WTC11 (cell line): ENCODE data around the gene PLIN5. TPM values are rescaled to one million over a fixed set of nuclear protein-coding genes. Genes with fewer than 3 reads are reported as not detected.

ENCODE experiments used
- ATAC-seq: fragments of 200-7000 bp; cut with Tn5 transposase; 2 replicates; pipeline ENCODE4 v1.10.0; 2021; ENCODE audit warnings: mild to moderate bottlenecking, moderate library complexity
- CTCF ChIA-PET: fragments of 300-600 bp; sonication (Branson Sonifier 250); formaldehyde crosslinking; loops from one replicate; lab custom pipeline; 2021; ENCODE audit warnings: antibody characterized with exemption; lab: Charles Lee
- POLR2A ChIA-PET: fragments of 350-600 bp; sonication (Branson Sonifier 250); formaldehyde crosslinking; loops from one replicate; lab custom pipeline; 2021; ENCODE audit warnings: antibody characterized with exemption; lab: Charles Lee
- DNase-seq: peaks from one replicate; pipeline ENCODE4 v3.0.0; 2021; ENCODE audit warnings: low spot score
- H3K27ac Mint-ChIP-seq: 2 replicates; pipeline ENCODE4 v1.8.0; 2021; ENCODE audit warnings: mixed read lengths
- H3K27me3 Mint-ChIP-seq: 2 replicates; pipeline ENCODE4 v1.8.0; 2021; ENCODE audit warnings: low read depth, mild to moderate bottlenecking, moderate library complexity, mixed read lengths
- H3K36me3 Mint-ChIP-seq: 2 replicates; pipeline ENCODE4 v1.8.0; 2021; ENCODE audit warnings: mixed read lengths
- H3K4me1 Mint-ChIP-seq: 2 replicates; pipeline ENCODE4 v1.8.0; 2022; ENCODE audit warnings: mixed read lengths
- H3K4me3 Mint-ChIP-seq: 2 replicates; pipeline ENCODE4 v1.8.0; 2021; ENCODE audit warnings: mild to moderate bottlenecking, moderate library complexity, mixed read lengths
- H3K9me3 Mint-ChIP-seq: 2 replicates; pipeline ENCODE4 v1.8.0; 2021; ENCODE audit warnings: mixed read lengths
- CBFB ChIP-seq: sonication (generic); formaldehyde crosslinking; IDR thresholded peaks from 2 replicates; pipeline ENCODE4 v1.8.1; 2022; ENCODE audit warnings: mild to moderate bottlenecking, low read depth, missing genetic modification reagents
- CDX4 ChIP-seq: fragments of 250-450 bp; sonication (Bioruptor Pico); IDR thresholded peaks from 2 replicates; pipeline ENCODE4 v1.9.0; 2021; ENCODE audit warnings: moderate library complexity, mild to moderate bottlenecking, inconsistent platforms, borderline replicate concordance
- CREB1 ChIP-seq: sonication (generic); formaldehyde crosslinking; IDR thresholded peaks from 2 replicates; pipeline ENCODE4 v1.8.0; 2023; ENCODE audit warnings: mild to moderate bottlenecking, missing genetic modification reagents
- CREM ChIP-seq: sonication (generic); formaldehyde crosslinking; IDR thresholded peaks from 2 replicates; pipeline ENCODE4 v1.8.1; 2022; ENCODE audit warnings: mild to moderate bottlenecking, missing genetic modification reagents, moderate library complexity
- EMX1 ChIP-seq: fragments of 250-450 bp; sonication (Bioruptor Pico); IDR thresholded peaks from 2 replicates; pipeline ENCODE4 v1.8.0; 2021; ENCODE audit warnings: mild to moderate bottlenecking
- ETV6 ChIP-seq: sonication (generic); formaldehyde crosslinking; IDR thresholded peaks from 2 replicates; pipeline ENCODE4 v1.8.1; 2022; ENCODE audit warnings: mild to moderate bottlenecking, missing genetic modification reagents
- GABPB1 ChIP-seq: sonication (generic); formaldehyde crosslinking; IDR thresholded peaks from 2 replicates; pipeline ENCODE4 v1.8.1; 2023; ENCODE audit warnings: mild to moderate bottlenecking, missing genetic modification reagents
- GTF2I ChIP-seq: fragments of 250-450 bp; sonication (Bioruptor Pico); conservative IDR thresholded peaks from 2 replicates; pipeline ENCODE4 v1.4.0; 2021; ENCODE audit warnings: mild to moderate bottlenecking
- JUN ChIP-seq: sonication (generic); formaldehyde crosslinking; IDR thresholded peaks from 2 replicates; pipeline ENCODE4 v1.8.0; 2023; ENCODE audit warnings: mild to moderate bottlenecking, missing genetic modification reagents
- PRDM15 ChIP-seq: sonication (generic); formaldehyde crosslinking; IDR thresholded peaks from 2 replicates; pipeline ENCODE4 v1.8.0; 2022; ENCODE audit warnings: missing genetic modification reagents
- PRRX2 ChIP-seq: fragments of 250-450 bp; sonication (Bioruptor Pico); IDR thresholded peaks from 2 replicates; pipeline ENCODE4 v1.8.0; 2021; ENCODE audit warnings: mild to moderate bottlenecking
- SMAD4 ChIP-seq: sonication (generic); formaldehyde crosslinking; IDR thresholded peaks from 2 replicates; pipeline ENCODE4 v1.8.0; 2022; ENCODE audit warnings: mild to moderate bottlenecking, missing genetic modification reagents
- TCF7 ChIP-seq: sonication (generic); formaldehyde crosslinking; IDR thresholded peaks from 2 replicates; pipeline ENCODE4 v1.8.0; 2022; ENCODE audit warnings: mild to moderate bottlenecking, low read depth, missing genetic modification reagents, moderate library complexity
- ZNF121 ChIP-seq: sonication (generic); formaldehyde crosslinking; IDR thresholded peaks from 2 replicates; pipeline ENCODE4 v1.8.0; 2023; ENCODE audit warnings: missing genetic modification reagents
- ZNF263 ChIP-seq: sonication (generic); formaldehyde crosslinking; IDR thresholded peaks from 2 replicates; pipeline ENCODE4 v1.8.1; 2022; ENCODE audit warnings: low read depth, mild to moderate bottlenecking, moderate library complexity, missing genetic modification reagents
- ZNF281 ChIP-seq: sonication (generic); formaldehyde crosslinking; IDR thresholded peaks from 2 replicates; pipeline ENCODE4 v1.8.0; 2023; ENCODE audit warnings: mild to moderate bottlenecking, missing genetic modification reagents
- ZNF423 ChIP-seq: fragments of 250-450 bp; sonication (Bioruptor Pico); IDR thresholded peaks from 2 replicates; pipeline ENCODE4 v2.1.2; 2022; ENCODE audit warnings: mild to moderate bottlenecking, moderate library complexity
- total RNA-seq: library from RNA; stranded (reverse); gene quantifications from 3 replicates; pipeline ENCODE4 v1.2.3, GENCODE V29; 2021
- TF ChIP-seq, protein P1 (sequence below): sonication (generic); formaldehyde crosslinking; conservative IDR thresholded peaks from 2 replicates; pipeline ENCODE4 v1.8.1; 2023; ENCODE audit warnings: mild to moderate bottlenecking, low read depth, missing genetic modification reagents, moderate library complexity
- TF ChIP-seq, protein P2 (sequence below): fragments of 250-450 bp; sonication (Bioruptor Pico); IDR thresholded peaks from 2 replicates; pipeline ENCODE4 v1.9.0; 2021; ENCODE audit warnings: mild to moderate bottlenecking

The PLIN5 gene
- total RNA-seq, 1 experiment from 2014 or later = 3.9 TPM

GRCh38 chr19:4583961-4584669, 49.1 kb upstream of the PLIN5 start (continued):
- TF ChIP-seq CREM (CRISPR knock-in tag) (0 out of 2 replicates have a peak, but pooled peaks have one; percentile 24), CDX4 (CRISPR knock-in tag) (no peak), CBFB (CRISPR knock-in tag) (no peak), GTF2I (CRISPR knock-in tag) (peak; percentile 99), ETV6 (0 out of 2 replicates have a peak, but pooled peaks have one; percentile 38), ZNF263 (CRISPR knock-in tag) (peak; percentile 37; the same call in 1 of the 2 replicates), CREB1 (no peak), TCF7 (CRISPR knock-in tag) (no peak), EMX1 (CRISPR knock-in tag) (0 out of 2 replicates have a peak, but pooled peaks have one; percentile 46), JUN (CRISPR knock-in tag) (no peak), PRRX2 (no peak), ZNF423 (CRISPR knock-in tag) (peak; percentile 48; the same call in 1 of the 2 replicates), SMAD4 (CRISPR knock-in tag) (no peak), GABPB1 (CRISPR knock-in tag) (peak; percentile 30; the same call in 1 of the 2 replicates), ZNF121 (CRISPR knock-in tag) (no peak)
- TF ChIP-seq, protein P1, sequence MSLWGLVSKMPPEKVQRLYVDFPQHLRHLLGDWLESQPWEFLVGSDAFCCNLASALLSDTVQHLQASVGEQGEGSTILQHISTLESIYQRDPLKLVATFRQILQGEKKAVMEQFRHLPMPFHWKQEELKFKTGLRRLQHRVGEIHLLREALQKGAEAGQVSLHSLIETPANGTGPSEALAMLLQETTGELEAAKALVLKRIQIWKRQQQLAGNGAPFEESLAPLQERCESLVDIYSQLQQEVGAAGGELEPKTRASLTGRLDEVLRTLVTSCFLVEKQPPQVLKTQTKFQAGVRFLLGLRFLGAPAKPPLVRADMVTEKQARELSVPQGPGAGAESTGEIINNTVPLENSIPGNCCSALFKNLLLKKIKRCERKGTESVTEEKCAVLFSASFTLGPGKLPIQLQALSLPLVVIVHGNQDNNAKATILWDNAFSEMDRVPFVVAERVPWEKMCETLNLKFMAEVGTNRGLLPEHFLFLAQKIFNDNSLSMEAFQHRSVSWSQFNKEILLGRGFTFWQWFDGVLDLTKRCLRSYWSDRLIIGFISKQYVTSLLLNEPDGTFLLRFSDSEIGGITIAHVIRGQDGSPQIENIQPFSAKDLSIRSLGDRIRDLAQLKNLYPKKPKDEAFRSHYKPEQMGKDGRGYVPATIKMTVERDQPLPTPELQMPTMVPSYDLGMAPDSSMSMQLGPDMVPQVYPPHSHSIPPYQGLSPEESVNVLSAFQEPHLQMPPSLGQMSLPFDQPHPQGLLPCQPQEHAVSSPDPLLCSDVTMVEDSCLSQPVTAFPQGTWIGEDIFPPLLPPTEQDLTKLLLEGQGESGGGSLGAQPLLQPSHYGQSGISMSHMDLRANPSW (CRISPR knock-in tag) = no peak
- TF ChIP-seq, protein P2, sequence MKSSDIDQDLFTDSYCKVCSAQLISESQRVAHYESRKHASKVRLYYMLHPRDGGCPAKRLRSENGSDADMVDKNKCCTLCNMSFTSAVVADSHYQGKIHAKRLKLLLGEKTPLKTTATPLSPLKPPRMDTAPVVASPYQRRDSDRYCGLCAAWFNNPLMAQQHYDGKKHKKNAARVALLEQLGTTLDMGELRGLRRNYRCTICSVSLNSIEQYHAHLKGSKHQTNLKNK (CRISPR knock-in tag) = no peak

DNA sequence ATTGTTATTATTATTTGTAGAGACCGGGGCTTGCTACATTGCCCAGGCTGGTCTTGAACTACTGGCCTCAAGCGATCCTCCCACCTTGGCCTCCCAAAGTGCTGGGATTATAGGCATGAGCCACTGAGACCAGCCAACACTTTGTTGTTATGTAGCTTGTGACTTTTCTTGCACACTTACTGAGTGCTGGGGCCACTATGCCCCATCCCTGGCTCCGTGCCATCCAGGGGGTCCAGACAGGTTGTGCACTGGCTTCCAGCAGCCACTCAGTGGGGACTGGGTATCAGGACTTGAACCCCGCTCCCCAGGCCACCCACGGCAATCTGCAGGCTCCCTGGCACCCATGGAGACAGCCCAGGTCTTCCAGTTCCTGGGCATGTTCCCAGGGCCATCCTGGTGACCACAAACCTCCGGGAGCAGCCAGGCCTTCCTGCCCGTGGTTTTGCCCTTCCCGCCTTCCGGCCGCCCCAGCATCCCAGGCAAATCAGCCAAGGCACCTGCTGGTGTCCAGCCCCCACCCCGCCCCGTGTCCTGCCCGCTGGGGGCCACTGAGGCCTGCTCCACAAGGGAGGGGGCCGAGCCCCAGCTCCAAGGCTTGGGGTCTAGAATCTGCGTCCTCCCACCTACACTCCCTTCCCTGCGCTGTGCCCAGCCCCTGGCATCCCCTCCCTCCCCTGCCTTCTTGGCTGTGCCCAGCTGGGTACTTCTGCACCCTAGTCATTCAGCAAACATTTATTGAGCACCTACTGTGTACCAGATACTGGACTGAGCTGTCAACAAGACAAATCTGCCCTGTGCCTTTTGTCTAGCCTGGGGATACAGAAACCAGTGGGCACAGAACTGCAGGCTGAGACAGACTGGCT, 48.2 kb upstream of the PLIN5 start:
- Mint-ChIP-seq H3K27ac (no peak overlapping the region), H3K9me3 (no peaks in the 10 kb centered on the region), H3K4me1 (peaks cover 18% of the 10 kb centered on the region), H3K4me3 (peak overlapping the region; percentile 54), H3K36me3 (no peaks in the 10 kb centered on the region), H3K27me3 (peaks cover 52% of the 10 kb centered on the region)
- TF ChIP-seq ZNF121 (CRISPR knock-in tag) (peak; percentile 78), ZNF281 (CRISPR knock-in tag) (no peak), PRDM15 (CRISPR knock-in tag) (peak; percentile 78)
- ATAC-seq (no peak), DNase-seq (no peak)
- POLR2A ChIA-PET = no interaction called here
- CTCF ChIA-PET = interaction anchor here (1.4 to 2.2 kb wide), 5 partner anchors 15 to 53 kb away, joined by 4 to 9 read pairs (median 7); partner anchors contain the start of gene PLIN5
